Ovary (tissue), 9 donors: Measurements from ENCODE around the gene IL33. TPM values are rescaled to one million over a fixed set of nuclear protein-coding genes. Genes with fewer than 3 reads are reported as not detected.

Experiments
- DNase-seq, 5 donors: peaks; one replicate each; pipeline ENCODE4 v3.0.0-alpha.2; 2019 to 2020
- H3K27ac ChIP-seq, 2 donors: fragments of 200-600 bp; one replicate each; pipeline versions ENCODE4 v1.5.1 to v1.8.0; 2019 to 2022
- H3K27me3 ChIP-seq: fragments of 200-600 bp; one replicate; pipeline ENCODE4 v1.8.0; 2022
- H3K36me3 ChIP-seq: fragments of 200-600 bp; sonication (generic); one replicate; pipeline ENCODE4 v1.5.1; 2019
- H3K4me1 ChIP-seq: one replicate; pipeline ENCODE4 v1.8.1; 2013; ENCODE audit warnings: mild to moderate bottlenecking, moderate library complexity; ENCODE audit not compliant: insufficient read depth
- H3K4me3 ChIP-seq: fragments of 200-600 bp; sonication (generic); one replicate; pipeline ENCODE4 v1.5.1; 2017
- H3K9me3 ChIP-seq, 2 donors: fragments of 200-600 bp in 1 of 2; sonication (generic) in 1 of 2; one replicate each; pipeline versions ENCODE4 v1.5.1 to v1.8.1; 2013 to 2019; ENCODE audit warnings: mild to moderate bottlenecking in 1 of 2, moderate library complexity in 1 of 2
- CTCF ChIP-seq, 3 donors: fragments of 450-650 bp in 2 of 3; fragments of 200-600 bp in 1 of 3; IDR thresholded peaks; one replicate each; pipeline versions ENCODE4 v1.5.1 to v1.8.0; 2016 to 2022; ENCODE audit warnings: antibody characterized with exemption in 3 of 3, mild to moderate bottlenecking in 1 of 3
- EP300 ChIP-seq: sonication (generic); formaldehyde crosslinking; IDR thresholded peaks from one replicate; pipeline ENCODE4 v1.6.1; 2017; ENCODE audit warnings: antibody characterized with exemption
- POLR2A ChIP-seq: fragments of 450-650 bp; IDR thresholded peaks from one replicate; pipeline ENCODE4 v1.6.1; 2017; ENCODE audit warnings: antibody characterized with exemption, mild to moderate bottlenecking, moderate library complexity
- WGBS, 3 donors: extraction: QIAGEN DNeasy Blood & Tissue Kit in 1 of 3; methylation state at CpG; one replicate each; pipeline versions ENCODE4 v1.1.5 to v1.1.7; 2013 to 2017; 5-methylcytosine and 5-hydroxymethylcytosine counted together
- intact Hi-C, 4 donors: fragments of 100-400 bp; cut with DNase I; formaldehyde crosslinking; loops; one replicate each; pipeline versions ENCODE4 v1.11.0 to v1.15.1; 2022 to 2023
- polyA plus RNA-seq, 2 donors: library from polyadenylated mRNA; stranded (reverse); fragments of 200-250 nt in 1 of 2; fragments of 350-450 nt in 1 of 2; fragmentation: Illumina TruSeq in 1 of 2; extraction: RNeasy Lipid Tissue Mini Kit (QIAGEN cat#74804) in 1 of 2; gene quantifications; one replicate each; pipeline ENCODE4 v1.2.3, GENCODE V29; 2013 to 2014
- total RNA-seq, 7 donors: library from RNA; depleted of rRNA in 2 of 7; stranded (reverse); fragments of >200 nt in 2 of 7; fragmentation: NEBNext Ultra II Directional in 3 of 7; extraction: Animal tissue kit (Norgen Biotek cat#: 25700) in 3 of 7; gene quantifications; one replicate each; pipeline versions ENCODE4 v1.1.0 to v1.2.4, GENCODE V29; 2016 to 2023
- donor health status: DM: no; HTN: no; CAD: no; lungs with moderate emphysema.
- donor health status: DM: no; HTN: no; CAD: no.
- donor health status: Bipolar disorder and iron deficiency.
- donor health status: DM: yes; HTN: yes; CAD: no.
- donor health status: DM: no; HTN: no; CAD: no.
- donor health status: DM: yes; HTN: yes; CAD: no.

IL33 gene
- total and polyA plus RNA-seq, 9 donors, result 3.1 to 31.4 (median 11.8) TPM

DNA sequence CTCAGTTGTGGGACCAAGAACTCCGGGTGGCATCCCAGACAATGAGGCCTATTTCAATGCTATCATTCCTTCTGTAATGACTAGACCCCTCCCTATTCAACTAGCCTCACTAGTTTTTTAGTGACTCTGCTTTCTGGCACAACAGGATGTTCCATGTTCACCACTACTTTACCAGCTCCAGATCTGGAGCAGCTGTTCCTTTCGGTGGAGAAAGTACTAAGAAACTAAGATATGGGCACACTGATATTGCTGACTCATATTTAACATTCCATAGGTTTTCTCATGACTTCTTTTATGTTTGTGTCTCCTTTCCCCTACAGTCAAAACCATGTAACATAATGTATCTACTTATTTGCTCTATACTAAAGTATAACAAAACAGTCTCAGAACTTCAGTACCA is 24.1 kb downstream of the IL33 start:
- DNase-seq, result no peak
- Histone ChIP-seq H3K36me3 (no peaks in the 10 kb centered on the region), H3K27me3 (no peaks in the 10 kb centered on the region), H3K27ac (no peak overlapping the region), H3K4me1 (no peaks in the 10 kb centered on the region), H3K4me3 (no peak overlapping the region), H3K9me3 (no peaks in the 10 kb centered on the region)
- TF ChIP-seq EP300 (no peak), POLR2A (no peak), CTCF (IDR thresholded peaks at IDR 0.05) (no peak)
- intact Hi-C loops, result loop anchor here in 1 of 4 donors (10.0 kb wide), 1 partner anchor 55 kb away; no protein-coding TSS in a partner anchor
- 78 to 82% (median 79%) methylated on average over 2 of the region's 2 CpGs for WGBS, 3 donors

DNA sequence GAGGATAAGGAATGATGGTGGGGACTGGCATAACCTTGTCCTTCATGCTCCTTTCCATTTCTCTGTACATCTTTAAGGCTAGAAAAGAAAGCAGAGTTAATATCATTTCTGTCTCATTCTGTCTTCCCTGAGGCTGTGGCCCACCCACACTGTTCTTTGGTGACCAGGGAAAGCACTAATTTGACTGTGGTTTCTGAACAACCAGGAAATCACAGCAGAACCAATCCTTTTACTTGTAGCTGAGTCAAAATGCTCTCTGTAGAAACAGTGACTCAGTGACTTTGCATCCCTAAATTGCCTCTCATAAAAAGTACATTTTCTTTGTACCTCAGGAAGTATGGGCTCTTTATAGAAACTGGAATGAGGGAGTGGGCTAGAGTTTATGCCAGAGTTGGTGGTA is 28.1 kb downstream of the IL33 start:
- no peak overlapping the region for H3K4me3 ChIP-seq
- intact Hi-C loops, result loop anchor here in 1 of 4 donors (10.0 kb wide), 1 partner anchor 59 kb away; no protein-coding TSS in a partner anchor
- no peak for DNase-seq
- no peak overlapping the region for H3K27ac ChIP-seq
- TF ChIP-seq POLR2A, result no peak
- no peak for TF ChIP-seq EP300
- TF ChIP-seq CTCF (IDR thresholded peaks at IDR 0.05), result no peak
- no peaks in the 10 kb centered on the region for H3K36me3 ChIP-seq
- no peaks in the 10 kb centered on the region for H3K9me3 ChIP-seq
- H3K27me3 ChIP-seq, result no peaks in the 10 kb centered on the region
- H3K4me1 ChIP-seq, result no peaks in the 10 kb centered on the region

GRCh38 chr9:6247266-6247665 is 31.7 kb downstream of the IL33 start:
- intact Hi-C loops, result loop anchor here in 1 of 4 donors (10.0 kb wide), 1 partner anchor 62 kb away; no protein-coding TSS in a partner anchor
- no peak for DNase-seq
- no peak for TF ChIP-seq CTCF (IDR thresholded peaks at IDR 0.05)
- TF ChIP-seq POLR2A, result no peak
- TF ChIP-seq EP300, result no peak
- no peaks in the 10 kb centered on the region for H3K36me3 ChIP-seq
- H3K27ac ChIP-seq, result no peak overlapping the region
- H3K4me1 ChIP-seq, result no peaks in the 10 kb centered on the region
- no peaks in the 10 kb centered on the region for H3K9me3 ChIP-seq
- WGBS, 3 donors, result 58 to 67% (median 64%) methylated on average over 4 of the region's 4 CpGs
- no peak overlapping the region for H3K4me3 ChIP-seq
- no peaks in the 10 kb centered on the region for H3K27me3 ChIP-seq

DNA sequence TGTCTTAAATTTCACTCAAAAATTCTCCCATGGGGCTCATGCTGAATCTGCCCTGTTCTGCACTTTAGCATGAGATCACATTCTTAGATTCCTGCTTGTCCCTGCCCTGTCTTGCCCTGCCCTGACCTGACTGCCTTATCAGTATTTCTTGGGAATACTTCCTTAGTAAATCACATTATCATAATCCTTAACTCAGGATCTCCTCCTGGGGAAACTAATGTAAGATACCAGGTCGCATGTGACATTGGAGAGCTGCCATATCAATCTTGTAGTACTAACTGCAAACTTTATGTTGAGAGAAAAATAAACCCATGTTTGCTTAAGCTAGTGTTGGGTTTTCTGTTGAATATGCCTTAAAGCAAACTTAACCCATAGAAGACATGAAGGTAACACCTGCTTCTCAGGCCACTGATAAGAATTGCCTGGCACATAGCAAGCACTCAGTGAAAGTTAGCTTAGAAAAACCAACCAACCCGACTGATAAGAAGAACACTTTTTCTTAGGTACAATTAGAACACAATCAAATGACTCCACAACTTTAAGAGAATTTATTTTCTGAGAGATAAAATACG is 53.3 kb downstream of the IL33 start:
- intact Hi-C loops, result loop anchor here in 1 of 4 donors (10.0 kb wide), 1 partner anchor 454 kb away; no protein-coding TSS in a partner anchor
- Histone ChIP-seq H3K36me3 (no peaks in the 10 kb centered on the region), H3K27me3 (no peaks in the 10 kb centered on the region), H3K4me3 (no peak overlapping the region), H3K9me3 (peaks cover 0 to 4% of the 10 kb centered on the region in 2 donors), H3K27ac (no peak overlapping the region), H3K4me1 (peaks cover 6% of the 10 kb centered on the region)
- no peak for DNase-seq
- 75 to 81% (median 76%) methylated on average over 3 of the region's 3 CpGs for WGBS, 3 donors
- TF ChIP-seq POLR2A, result no peak
- TF ChIP-seq EP300, result no peak
- no peak for TF ChIP-seq CTCF (IDR thresholded peaks at IDR 0.05)
